ENCODE measurements around the gene PPIC. TPM values are rescaled to one million over a fixed set of nuclear protein-coding genes. Genes with fewer than 3 reads are reported as not detected.
"Not testable (repeated sequence)": the region's sequence is repeated elsewhere in the genome, so short reads cannot be mapped to it uniquely, and the experiment has no call there.

Gene PPIC
- total and polyA plus RNA-seq, 2 donors (not counting 3 experiments of a cell fraction or from before 2014, with no cell fraction given): 26.5 to 36.4 TPM

- TF ChIP-seq POLR2AphosphoS5 (IDR thresholded peaks at IDR 0.05; ENCODE audit: insufficient read depth, low read depth, low read length): no peak
Measured at GRCh38 chr5:122978068-122978467, 58.5 kb downstream of the PPIC start.

DNA sequence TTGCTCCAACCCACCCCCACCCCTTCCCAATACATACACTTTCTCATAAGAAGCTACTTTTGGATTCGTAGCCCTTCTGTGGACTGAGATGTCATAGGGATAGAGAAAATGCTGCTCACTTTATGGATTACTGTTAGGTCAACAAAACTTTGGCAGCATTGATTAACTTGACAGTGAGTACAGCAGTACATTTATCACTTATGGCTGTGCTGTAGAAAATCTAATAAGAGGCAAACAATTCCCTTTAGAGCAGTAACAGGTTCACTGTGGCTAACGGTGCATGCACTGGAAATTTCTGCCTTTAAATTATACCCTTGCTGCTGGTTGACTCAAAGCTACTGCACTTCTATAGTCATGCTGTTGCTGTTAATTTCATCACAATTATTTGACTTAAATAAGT, 59.2 kb downstream of the PPIC start:
- CTCF ChIA-PET: no interaction called here
- Histone ChIP-seq H3K9me1 (replicated peaks; ENCODE audit: control insufficient read depth, extremely low read depth, insufficient read depth, low read length) (no peaks in the 10 kb centered on the region), H3K79me2 (ENCODE audit: control insufficient read depth, insufficient read depth, low read length) (no peaks in the 10 kb centered on the region), H4K20me1 (replicated peaks; ENCODE audit: control insufficient read depth, extremely low read depth, insufficient read depth, low read length) (no peaks in the 10 kb centered on the region), H3K27me3 (ENCODE audit: control insufficient read depth in 2 of 2, insufficient read depth in 2 of 2, low read length in 2 of 2) (no peaks in the 10 kb centered on the region), H3K4me2 (ENCODE audit: insufficient read depth, low read length) (no peak overlapping the region), H2AFZ (ENCODE audit: low read depth, low read length) (no peak overlapping the region), H3K4me1 (ENCODE audit: control insufficient read depth, extremely low read depth, insufficient read depth, low read length) (peaks cover 9% of the 10 kb centered on the region), H3K27ac (ENCODE audit: insufficient read depth, low read depth, low read length) (no peak overlapping the region), H3K36me3 (ENCODE audit: control insufficient read depth in 2 of 2, extremely low read depth in 1 of 2, insufficient read depth in 2 of 2, low read length in 2 of 2) (no peaks in the 10 kb centered on the region), H3K4me3 (replicated peaks in 1 of 3; ENCODE audit: insufficient read depth in 1 of 3, low read depth in 1 of 3, low read length in 3 of 3) (no peak overlapping the region), H3K9me3 (replicated peaks; ENCODE audit: control insufficient read depth, insufficient read depth, low read length) (no peaks in the 10 kb centered on the region), H3K9ac (replicated peaks; ENCODE audit: extremely low read depth, insufficient read depth, low read length) (no peak overlapping the region)
- intact Hi-C loops (cut with micrococcal nuclease) (no loop called here), dilution Hi-C loops (cut with MboI; ENCODE audit: extremely low pct_ligation_motif_present, low sequenced_read_pairs) (no loop called here)
- no TSS peak for BruUV-seq (replicated peaks)
- no peak for DNase-seq (ENCODE audit: low read depth, low spot score)
- TF ChIP-seq EZH2 (IDR thresholded peaks at IDR 0.05; ENCODE audit: borderline replicate concordance, low read depth, low read length, severe bottlenecking): no peak
- no peak for TF ChIP-seq POLR2AphosphoS5 (IDR thresholded peaks at IDR 0.05; ENCODE audit: insufficient read depth, low read depth, low read length)
- no peak for TF ChIP-seq MYC (IDR thresholded peaks at IDR 0.05; ENCODE audit: low read depth, low read length)
- TF ChIP-seq CTCF (IDR thresholded peaks at IDR 0.05; ENCODE audit: extremely low read depth in 1 of 2, insufficient read depth in 1 of 2, low read depth in 1 of 2, low read length in 2 of 2): no peak
- no peak for TF ChIP-seq JUN (IDR thresholded peaks at IDR 0.05; ENCODE audit: borderline replicate concordance, insufficient read depth, insufficient read length, low read depth)
- no peak for TF ChIP-seq FOS (IDR thresholded peaks at IDR 0.05; ENCODE audit: borderline replicate concordance, insufficient read depth, low read length)
- no peak for TF ChIP-seq GATA2 (IDR thresholded peaks at IDR 0.05; ENCODE audit: insufficient read depth, insufficient read length, low read depth, low read length)
- no peak for TF ChIP-seq POLR2A (IDR thresholded peaks at IDR 0.05; ENCODE audit: low read depth, low read length)
- TF ChIP-seq MAX (IDR thresholded peaks at IDR 0.05; ENCODE audit: insufficient read depth, insufficient read length): no peak
- POLR2A ChIA-PET: no interaction called here
- no peak for FAIRE-seq

More at GRCh38 chr5:122978068-122978467, 58.5 kb downstream of the PPIC start:
- no peak for DNase-seq (ENCODE audit: low read depth, low spot score)
- Histone ChIP-seq H2AFZ (ENCODE audit: low read depth, low read length) (no peak overlapping the region), H4K20me1 (replicated peaks; ENCODE audit: control insufficient read depth, extremely low read depth, insufficient read depth, low read length) (no peaks in the 10 kb centered on the region), H3K79me2 (ENCODE audit: control insufficient read depth, insufficient read depth, low read length) (no peaks in the 10 kb centered on the region), H3K9ac (replicated peaks; ENCODE audit: extremely low read depth, insufficient read depth, low read length) (no peak overlapping the region), H3K4me2 (ENCODE audit: insufficient read depth, low read length) (no peak overlapping the region), H3K27me3 (ENCODE audit: control insufficient read depth in 2 of 2, insufficient read depth in 2 of 2, low read length in 2 of 2) (no peaks in the 10 kb centered on the region), H3K9me3 (replicated peaks; ENCODE audit: control insufficient read depth, insufficient read depth, low read length) (no peaks in the 10 kb centered on the region), H3K4me3 (replicated peaks in 1 of 3; ENCODE audit: insufficient read depth in 1 of 3, low read depth in 1 of 3, low read length in 3 of 3) (no peak overlapping the region), H3K4me1 (ENCODE audit: control insufficient read depth, extremely low read depth, insufficient read depth, low read length) (peaks cover 11% of the 10 kb centered on the region), H3K9me1 (replicated peaks; ENCODE audit: control insufficient read depth, extremely low read depth, insufficient read depth, low read length) (no peaks in the 10 kb centered on the region), H3K36me3 (ENCODE audit: control insufficient read depth in 2 of 2, extremely low read depth in 1 of 2, insufficient read depth in 2 of 2, low read length in 2 of 2) (no peaks in the 10 kb centered on the region), H3K27ac (ENCODE audit: insufficient read depth, low read depth, low read length) (no peak overlapping the region)
- no TSS peak for BruUV-seq (replicated peaks)
- intact Hi-C loops (cut with micrococcal nuclease): no loop called here
- ChIA-PET POLR2A (no interaction called here), CTCF (no interaction called here)
- FAIRE-seq: no peak
- dilution Hi-C loops (cut with MboI; ENCODE audit: extremely low pct_ligation_motif_present, low sequenced_read_pairs): no loop called here

DNA sequence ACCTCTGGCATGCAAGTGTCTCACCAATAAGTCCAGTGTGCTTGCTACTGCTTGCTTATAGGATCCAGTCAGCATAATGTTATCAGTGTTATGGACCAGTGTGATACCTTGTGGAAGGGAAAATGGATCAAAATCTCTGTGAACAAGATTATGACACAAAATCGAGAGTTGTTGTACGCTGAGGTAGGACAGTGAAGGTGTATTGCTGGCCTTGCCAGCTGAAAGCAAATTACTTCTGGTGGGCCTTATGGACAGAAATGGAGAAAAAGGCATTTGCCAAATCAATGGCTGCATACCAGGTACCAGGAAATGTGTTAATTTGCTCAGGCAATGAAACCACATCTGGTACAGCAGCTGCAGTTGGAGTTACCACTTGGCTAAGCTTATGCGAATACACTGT, 62.3 kb downstream of the PPIC start:
- H2AFZ ChIP-seq (ENCODE audit: low read depth, low read length); H3K27me3 ChIP-seq (ENCODE audit: control insufficient read depth in 2 of 2, insufficient read depth in 2 of 2, low read length in 2 of 2); dilution Hi-C loops (cut with MboI; ENCODE audit: extremely low pct_ligation_motif_present, low sequenced_read_pairs); DNase-seq (ENCODE audit: low read depth, low spot score); intact Hi-C loops (cut with micrococcal nuclease); CTCF ChIA-PET; H3K4me1 ChIP-seq (ENCODE audit: control insufficient read depth, extremely low read depth, insufficient read depth, low read length); POLR2A ChIA-PET; H3K9me1 ChIP-seq (replicated peaks; ENCODE audit: control insufficient read depth, extremely low read depth, insufficient read depth, low read length); BruUV-seq (replicated peaks); H3K79me2 ChIP-seq (ENCODE audit: control insufficient read depth, insufficient read depth, low read length); H3K9ac ChIP-seq (replicated peaks; ENCODE audit: extremely low read depth, insufficient read depth, low read length); FAIRE-seq; H4K20me1 ChIP-seq (replicated peaks; ENCODE audit: control insufficient read depth, extremely low read depth, insufficient read depth, low read length); H3K9me3 ChIP-seq (replicated peaks; ENCODE audit: control insufficient read depth, insufficient read depth, low read length); H3K4me3 ChIP-seq (replicated peaks in 1 of 3; ENCODE audit: insufficient read depth in 1 of 3, low read depth in 1 of 3, low read length in 3 of 3); H3K27ac ChIP-seq (ENCODE audit: insufficient read depth, low read depth, low read length); H3K4me2 ChIP-seq (ENCODE audit: insufficient read depth, low read length); H3K36me3 ChIP-seq (ENCODE audit: control insufficient read depth in 2 of 2, extremely low read depth in 1 of 2, insufficient read depth in 2 of 2, low read length in 2 of 2): not testable (repeated sequence)

Data from endothelial cell of umbilical vein (primary cell).